ENCODE data around the gene MAN1A1. TPM values are rescaled to one million over a fixed set of nuclear protein-coding genes. Genes with fewer than 3 reads are reported as not detected.

The MAN1A1 gene
- total RNA-seq, 1 experiment from 2014 or later, result 19.0 TPM

DNA sequence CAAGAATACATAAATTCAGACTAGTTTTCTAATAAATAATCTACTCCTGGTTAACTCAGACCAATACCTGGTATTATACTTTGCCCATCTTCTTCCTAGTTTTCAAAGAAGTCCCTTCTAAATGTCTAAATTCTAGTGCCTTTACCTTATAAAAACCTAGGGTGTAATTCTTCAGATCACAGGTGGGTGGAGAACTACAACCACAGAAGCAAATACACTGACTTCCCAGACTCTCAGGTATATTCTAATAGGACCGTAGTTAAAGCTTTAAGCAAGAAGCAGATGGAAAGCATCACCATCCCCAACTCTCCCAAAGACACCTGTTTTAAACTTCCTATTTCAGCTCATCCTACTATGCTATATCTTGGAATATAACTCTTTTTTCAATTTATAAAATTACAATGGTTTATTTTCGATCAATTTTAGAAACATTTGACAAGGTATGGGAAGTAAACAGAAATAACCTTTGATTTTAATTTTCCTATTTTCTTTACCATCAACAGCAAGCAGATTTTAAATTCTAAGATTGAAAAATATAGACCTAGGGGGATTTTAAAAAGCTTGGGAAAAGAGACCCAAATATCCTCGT is 15.8 kb downstream of the MAN1A1 start:
- Histone ChIP-seq H3K79me2 (ENCODE audit: low read length) (0 out of 2 replicates have a peak, but pooled peaks cover 4% of the 10 kb centered on the region), H3K4me1 (ENCODE audit: insufficient read depth, low read length) (no peaks in the 10 kb centered on the region), H3K36me3 (ENCODE audit: low read depth, low read length) (no peaks in the 10 kb centered on the region), H3K27me3 (ENCODE audit: low read length) (no peaks in the 10 kb centered on the region), H3K4me2 (ENCODE audit: low read length) (no peak overlapping the region), H3K9me3 (ENCODE audit: low read length) (no peaks in the 10 kb centered on the region), H3K9ac (ENCODE audit: low read length) (no peak overlapping the region), H3F3A (ENCODE audit: low read length, unreplicated experiment) (no peaks in the 10 kb centered on the region), H3K4me3 (ENCODE audit: low read length) (no peak overlapping the region), H2AFZ (ENCODE audit: low read length) (no peak overlapping the region), H3K27ac (ENCODE audit: low read length) (no peak overlapping the region), H4K20me1 (ENCODE audit: low read length) (no peaks in the 10 kb centered on the region), H3K9me2 (replicated peaks; ENCODE audit: low read length) (no peaks in the 10 kb centered on the region)
- TF ChIP-seq CTCF (conservative IDR thresholded peaks at IDR 0.05; ENCODE audit: low read depth, low read length), result peak; percentile 64
- no peak for TF ChIP-seq EZH2phosphoT487 (IDR thresholded peaks at IDR 0.05; ENCODE audit: borderline replicate concordance, low read length)
- intact Hi-C loops (cut with micrococcal nuclease), result loop anchor here (5.0 kb wide), 1 partner anchor 126 kb away; no protein-coding TSS in a partner anchor
- BruUV-seq (replicated peaks), result no TSS peak
- ChIA-PET POLR2A (ENCODE audit: unreplicated experiment) (no interaction called here), CTCF (interaction anchor here (0.6 to 1.0 kb wide), 4 partner anchors 10 to 294 kb away, joined by 3 read pairs; no protein-coding TSS in a partner anchor)
- peak; percentile 50 for ATAC-seq
- DNase-seq, result peak; percentile 54

DNA sequence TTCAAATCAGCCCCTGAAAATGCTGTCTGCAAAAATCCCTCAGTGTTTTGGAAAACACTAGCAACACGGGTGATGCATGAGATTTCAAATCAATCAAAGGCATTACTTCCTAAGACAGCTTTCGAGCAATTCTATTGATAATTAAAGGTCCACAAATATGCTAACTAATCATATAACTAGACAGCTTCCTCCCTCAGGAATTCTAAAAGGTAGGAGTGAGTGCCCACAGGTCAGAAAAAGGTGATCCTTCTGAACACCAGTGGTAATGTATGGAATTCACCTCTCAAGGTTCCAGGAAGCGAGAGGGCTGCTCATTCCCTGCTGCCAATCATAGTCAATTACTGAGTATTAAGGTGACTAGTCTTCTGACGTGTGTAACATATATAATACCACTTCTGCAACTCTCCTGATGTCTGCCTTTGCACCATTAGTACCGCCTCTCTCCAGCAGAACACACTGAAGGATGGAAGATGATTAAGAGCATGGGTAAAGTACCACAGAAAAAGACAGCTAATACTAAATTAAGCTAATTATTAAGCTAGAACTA is 16.4 kb downstream of the MAN1A1 start:
- no peaks in the 10 kb centered on the region for H3K27me3 ChIP-seq (ENCODE audit: low read length)
- no peak overlapping the region for H3K9ac ChIP-seq (ENCODE audit: low read length)
- ATAC-seq, result no peak
- no peaks in the 10 kb centered on the region for H3K9me3 ChIP-seq (ENCODE audit: low read length)
- no peak for DNase-seq
- no peaks in the 10 kb centered on the region for H3K4me1 ChIP-seq (ENCODE audit: insufficient read depth, low read length)
- H3K4me2 ChIP-seq (ENCODE audit: low read length), result no peak overlapping the region
- intact Hi-C loops (cut with micrococcal nuclease), result loop anchor here (5.0 kb wide), 1 partner anchor 126 kb away; no protein-coding TSS in a partner anchor
- H3K36me3 ChIP-seq (ENCODE audit: low read depth, low read length), result no peaks in the 10 kb centered on the region
- TF ChIP-seq EZH2phosphoT487 (IDR thresholded peaks at IDR 0.05; ENCODE audit: borderline replicate concordance, low read length) (no peak), EZH2 (IDR thresholded peaks at IDR 0.05; ENCODE audit: low read length, unreplicated experiment) (no peak)
- no peaks in the 10 kb centered on the region for H4K20me1 ChIP-seq (ENCODE audit: low read length)
- no peak overlapping the region for H3K27ac ChIP-seq (ENCODE audit: low read length)
- no TSS peak for BruUV-seq (replicated peaks)
- H3K4me3 ChIP-seq (ENCODE audit: low read length), result no peak overlapping the region
- ChIA-PET CTCF (interaction anchor here (1.0 kb wide), 1 partner anchor 14 kb away, joined by 3 read pairs; no protein-coding TSS in a partner anchor), POLR2A (ENCODE audit: unreplicated experiment) (no interaction called here)
- H2AFZ ChIP-seq (ENCODE audit: low read length), result no peak overlapping the region
- 0 out of 2 replicates have a peak, but pooled peaks cover 4% of the 10 kb centered on the region for H3K79me2 ChIP-seq (ENCODE audit: low read length)
- no peaks in the 10 kb centered on the region for H3K9me2 ChIP-seq (replicated peaks; ENCODE audit: low read length)
- no peaks in the 10 kb centered on the region for H3F3A ChIP-seq (ENCODE audit: low read length, unreplicated experiment)

DNA sequence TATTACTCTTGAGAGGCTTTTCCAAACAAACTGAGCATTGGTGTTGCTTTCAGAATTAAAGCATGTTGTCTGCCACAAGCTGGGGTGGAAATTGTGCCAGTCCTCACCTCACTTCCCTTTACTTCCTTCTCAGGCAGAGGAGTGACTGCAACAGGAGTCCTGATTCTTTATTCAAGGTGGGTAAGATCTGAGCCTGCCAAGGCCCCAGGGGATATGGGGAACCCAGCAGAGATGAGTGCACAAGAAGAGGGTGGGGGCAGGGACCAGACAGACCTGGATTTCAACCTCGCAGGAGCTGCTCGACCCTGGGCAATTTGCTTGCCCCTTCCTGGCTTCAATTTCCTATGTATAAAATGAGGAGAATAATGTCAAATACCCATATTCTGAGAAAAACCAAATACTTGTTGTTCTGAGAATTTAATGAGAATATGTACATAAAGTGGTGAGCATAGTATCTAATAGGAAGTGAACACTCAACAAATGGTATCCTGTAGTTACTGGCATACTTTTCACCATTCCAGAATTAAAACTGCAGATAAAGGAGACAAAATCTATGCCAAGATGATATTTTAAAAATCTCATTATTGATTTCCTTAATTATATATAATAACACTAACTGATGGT is 17.8 kb downstream of the MAN1A1 start:
- H3K9me3 ChIP-seq (ENCODE audit: low read length), result no peaks in the 10 kb centered on the region
- no peak overlapping the region for H3K9ac ChIP-seq (ENCODE audit: low read length)
- ChIA-PET CTCF (no interaction called here), POLR2A (ENCODE audit: unreplicated experiment) (no interaction called here)
- H3K4me1 ChIP-seq (ENCODE audit: insufficient read depth, low read length), result no peaks in the 10 kb centered on the region
- intact Hi-C loops (cut with micrococcal nuclease), result loop anchor here (5.0 kb wide), 1 partner anchor 124 kb away; no protein-coding TSS in a partner anchor
- no peak overlapping the region for H3K4me3 ChIP-seq (ENCODE audit: low read length)
- H4K20me1 ChIP-seq (ENCODE audit: low read length), result no peaks in the 10 kb centered on the region
- H3K27ac ChIP-seq (ENCODE audit: low read length), result no peak overlapping the region
- H2AFZ ChIP-seq (ENCODE audit: low read length), result no peak overlapping the region
- no peaks in the 10 kb centered on the region for H3K79me2 ChIP-seq (ENCODE audit: low read length)
- ATAC-seq, result no peak
- DNase-seq, result no peak
- BruUV-seq (replicated peaks), result no TSS peak
- no peaks in the 10 kb centered on the region for H3K9me2 ChIP-seq (replicated peaks; ENCODE audit: low read length)
- no peaks in the 10 kb centered on the region for H3K27me3 ChIP-seq (ENCODE audit: low read length)
- TF ChIP-seq EZH2phosphoT487 (IDR thresholded peaks at IDR 0.05; ENCODE audit: borderline replicate concordance, low read length), result no peak
- TF ChIP-seq CTCF (conservative IDR thresholded peaks at IDR 0.05; ENCODE audit: low read depth, low read length), result no peak
- TF ChIP-seq EZH2 (IDR thresholded peaks at IDR 0.05; ENCODE audit: low read length, unreplicated experiment), result no peak
- no peaks in the 10 kb centered on the region for H3F3A ChIP-seq (ENCODE audit: low read length, unreplicated experiment)
- no peak overlapping the region for H3K4me2 ChIP-seq (ENCODE audit: low read length)
- no peaks in the 10 kb centered on the region for H3K36me3 ChIP-seq (ENCODE audit: low read depth, low read length)

Measured in PC-3 (cell line).